Mucosa of rectum (tissue), 2 donors: Measurements from ENCODE around the gene SH3RF3.

Experiments
- H3K27ac ChIP-seq, 2 donors: one replicate each; pipeline ENCODE4 v1.7.0; 2013; ENCODE audit warnings: inconsistent platforms in 2 of 2, low read depth in 2 of 2, low read length in 2 of 2
- H3K27me3 ChIP-seq, 2 donors: one replicate each; pipeline ENCODE4 v1.7.0; 2013; ENCODE audit warnings: low read length in 2 of 2; ENCODE audit not compliant: control insufficient read depth in 2 of 2, insufficient read depth in 2 of 2
- H3K36me3 ChIP-seq, 2 donors: one replicate each; pipeline ENCODE4 v1.7.0; 2013; ENCODE audit warnings: low read length in 2 of 2; ENCODE audit not compliant: control insufficient read depth in 2 of 2, insufficient read depth in 2 of 2
- H3K4me1 ChIP-seq, 2 donors: one replicate each; pipeline ENCODE4 v1.7.0; 2013; ENCODE audit warnings: low read length in 2 of 2, mild to moderate bottlenecking in 1 of 2; ENCODE audit not compliant: control insufficient read depth in 2 of 2, insufficient read depth in 2 of 2
- H3K4me3 ChIP-seq, 2 donors: one replicate each; pipeline ENCODE4 v1.7.0; 2013; ENCODE audit warnings: low read length in 2 of 2
- H3K9ac ChIP-seq, 2 donors: one replicate each; pipeline ENCODE4 v1.7.0; 2013; ENCODE audit warnings: low read length in 2 of 2, low read depth in 1 of 2, mild to moderate bottlenecking in 1 of 2
- H3K9me3 ChIP-seq, 2 donors: one replicate each; pipeline ENCODE4 v1.7.0; 2013; ENCODE audit warnings: low read length in 2 of 2; ENCODE audit not compliant: control insufficient read depth in 2 of 2
- donor health status: healthy.
- donor health status: Normal muscosa, but diverticular disease.

The SH3RF3 gene

DNA sequence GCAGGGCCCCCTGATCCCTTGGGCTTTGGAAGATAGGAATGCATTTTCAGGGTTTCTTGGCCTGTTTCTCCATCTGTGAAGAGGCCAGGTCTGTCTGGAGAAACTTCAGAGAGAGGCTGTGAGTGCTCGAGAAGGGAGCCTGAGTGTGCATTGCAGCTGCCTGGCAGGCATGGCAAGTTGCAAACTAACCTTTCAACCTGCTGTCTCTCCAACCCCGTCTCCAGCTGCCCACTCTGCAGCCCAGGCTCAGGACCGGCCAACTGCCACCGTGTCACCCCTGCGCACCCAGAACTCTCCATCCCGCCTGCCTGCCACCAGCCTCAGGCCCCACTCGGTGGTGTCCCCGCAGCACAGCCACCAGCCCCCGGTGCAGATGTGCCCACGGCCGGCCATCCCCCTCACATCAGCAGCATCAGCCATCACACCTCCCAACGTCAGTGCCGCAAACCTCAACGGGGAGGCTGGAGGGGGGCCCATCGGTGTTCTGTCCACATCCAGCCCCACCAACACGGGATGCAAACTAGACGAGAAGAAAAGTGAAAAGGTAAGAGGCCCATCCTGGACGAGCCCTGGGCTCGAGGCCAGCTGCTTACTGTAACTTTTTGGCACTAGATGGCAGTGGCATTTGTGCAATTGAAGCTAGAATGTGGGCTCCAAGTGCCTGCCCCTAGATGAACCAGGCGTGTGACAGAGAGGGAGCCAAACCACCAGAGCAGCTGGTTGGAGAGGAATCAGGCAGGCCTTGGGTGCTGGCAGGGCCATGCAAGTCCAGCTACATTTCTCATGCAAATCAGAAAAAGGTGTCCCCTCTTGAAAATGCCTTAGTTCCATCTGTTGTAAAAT lies 320.2 kb downstream of the SH3RF3 start:
- Histone ChIP-seq H3K27ac (no peak overlapping the region), H3K9me3 (no peaks in the 10 kb centered on the region), H3K9ac (no peak overlapping the region), H3K27me3 (no peaks in the 10 kb centered on the region), H3K4me1 (peaks cover 0 to 2% of the 10 kb centered on the region in 2 donors), H3K36me3 (peaks cover 0 to 2% of the 10 kb centered on the region in 2 donors), H3K4me3 (no peak overlapping the region)

DNA sequence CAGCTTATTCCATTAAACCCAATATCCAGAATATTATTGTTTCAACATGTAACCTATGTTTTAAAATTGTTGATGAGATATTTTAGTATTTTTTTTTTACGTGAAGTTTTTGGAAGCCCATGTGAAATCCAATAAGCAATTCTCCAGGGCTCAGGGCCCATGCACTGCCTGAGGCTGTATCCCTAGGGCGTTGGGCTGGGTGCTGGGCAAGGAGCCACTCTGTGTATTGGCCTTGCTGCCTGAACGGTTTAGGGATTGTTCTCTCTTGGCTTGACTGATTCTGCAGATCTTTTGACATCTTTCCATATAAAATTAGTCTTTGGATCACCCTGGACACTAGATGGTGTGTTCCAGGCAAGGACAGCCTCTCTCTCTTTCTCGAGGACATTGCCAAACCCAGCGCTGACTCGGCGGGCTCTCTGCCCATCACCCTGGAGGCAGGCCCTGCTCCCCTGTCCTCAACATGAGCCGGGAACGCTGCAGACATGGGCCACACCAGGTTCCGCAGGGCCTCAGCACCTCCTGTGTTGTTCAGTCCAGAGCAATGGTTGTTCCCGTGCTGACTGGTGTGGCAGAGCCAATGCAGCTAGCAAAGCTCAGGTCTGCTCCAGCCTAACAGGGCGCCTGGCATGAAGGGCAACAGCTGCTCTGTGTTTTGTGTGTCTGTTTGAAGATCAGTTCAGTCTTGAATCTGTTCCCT lies 321.7 kb downstream of the SH3RF3 start:
- Histone ChIP-seq H3K9me3 (no peaks in the 10 kb centered on the region), H3K27me3 (no peaks in the 10 kb centered on the region), H3K9ac (no peak overlapping the region), H3K27ac (no peak overlapping the region), H3K36me3 (peaks cover 0 to 2% of the 10 kb centered on the region in 2 donors), H3K4me1 (peaks cover 0 to 2% of the 10 kb centered on the region in 2 donors), H3K4me3 (no peak overlapping the region)

DNA sequence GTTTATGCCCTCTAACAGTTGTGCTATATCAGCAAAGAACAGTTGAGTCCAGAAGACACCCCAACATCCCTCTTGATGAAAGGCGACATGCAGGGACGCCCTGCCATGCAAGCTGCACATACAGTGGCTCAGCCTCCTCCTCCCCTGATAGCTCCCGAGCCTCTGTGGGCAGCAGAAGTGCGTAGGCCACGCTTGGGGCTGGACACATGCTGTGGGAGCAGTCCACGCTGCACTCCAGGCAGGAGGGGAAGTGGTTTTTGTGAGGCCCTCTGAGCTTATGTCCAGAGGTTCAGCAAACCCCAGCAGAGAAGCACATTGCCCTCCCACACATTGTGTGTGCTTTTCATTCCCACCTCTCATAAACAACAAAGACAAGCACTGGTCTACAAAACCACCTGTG lies 322.7 kb downstream of the SH3RF3 start:
- Histone ChIP-seq H3K36me3 (peaks cover 0 to 2% of the 10 kb centered on the region in 2 donors), H3K27me3 (no peaks in the 10 kb centered on the region), H3K9ac (no peak overlapping the region), H3K9me3 (no peaks in the 10 kb centered on the region), H3K4me3 (no peak overlapping the region), H3K4me1 (peaks cover 0 to 2% of the 10 kb centered on the region in 2 donors), H3K27ac (no peak overlapping the region)

DNA sequence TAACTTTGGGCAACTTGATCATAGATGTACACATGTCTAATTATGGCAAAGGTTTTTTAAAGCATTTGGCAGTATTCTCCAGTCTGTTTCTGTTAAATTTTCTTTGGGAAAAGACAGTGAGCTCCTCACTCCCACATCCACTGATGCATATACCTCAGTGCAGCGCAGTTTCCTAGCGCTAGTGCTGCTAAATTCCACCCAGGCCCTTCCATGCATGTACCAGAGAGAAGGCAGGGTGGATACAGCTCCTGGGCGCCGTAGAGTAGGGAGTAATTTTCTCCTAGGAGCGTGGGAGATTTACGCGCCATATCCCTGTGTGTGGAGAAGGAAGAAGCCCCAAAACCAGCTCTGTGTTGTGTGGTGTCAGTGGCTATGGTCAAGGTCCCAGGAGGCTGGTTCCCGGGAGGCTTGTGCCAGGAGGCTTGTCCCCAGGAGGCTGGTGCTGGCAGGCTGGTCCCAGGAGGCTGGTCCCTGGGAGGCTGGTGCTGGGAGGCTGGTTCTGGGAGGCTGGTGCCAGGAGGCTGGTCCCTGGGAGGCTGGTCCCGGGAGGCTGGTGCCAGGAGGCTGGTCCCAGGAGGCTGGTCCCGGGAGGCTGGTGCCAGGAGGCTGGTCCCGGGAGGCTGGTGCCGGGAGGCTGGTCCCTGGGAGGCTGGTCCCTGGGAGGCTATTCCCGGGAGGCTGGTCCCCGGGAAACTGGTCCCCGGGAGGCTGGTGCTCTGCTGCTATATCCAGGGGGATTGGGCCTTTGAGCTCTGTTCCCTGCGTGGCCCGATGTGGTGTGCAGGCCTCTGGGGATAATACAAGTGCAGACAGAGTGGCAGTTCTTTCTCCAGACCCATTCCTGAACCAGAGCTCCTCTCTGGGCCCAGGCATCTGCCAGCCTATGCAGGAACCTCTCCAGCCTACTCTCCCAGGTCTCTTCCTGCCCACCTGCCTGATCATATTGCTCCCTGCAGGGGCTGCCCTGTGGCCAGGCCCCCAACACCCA lies 323.6 kb downstream of the SH3RF3 start:
- Histone ChIP-seq H3K9me3 (no peaks in the 10 kb centered on the region), H3K9ac (no peak overlapping the region), H3K27me3 (no peaks in the 10 kb centered on the region), H3K4me3 (no peak overlapping the region), H3K36me3 (peaks cover 0 to 2% of the 10 kb centered on the region in 2 donors), H3K4me1 (no peaks in the 10 kb centered on the region), H3K27ac (no peak overlapping the region)

DNA sequence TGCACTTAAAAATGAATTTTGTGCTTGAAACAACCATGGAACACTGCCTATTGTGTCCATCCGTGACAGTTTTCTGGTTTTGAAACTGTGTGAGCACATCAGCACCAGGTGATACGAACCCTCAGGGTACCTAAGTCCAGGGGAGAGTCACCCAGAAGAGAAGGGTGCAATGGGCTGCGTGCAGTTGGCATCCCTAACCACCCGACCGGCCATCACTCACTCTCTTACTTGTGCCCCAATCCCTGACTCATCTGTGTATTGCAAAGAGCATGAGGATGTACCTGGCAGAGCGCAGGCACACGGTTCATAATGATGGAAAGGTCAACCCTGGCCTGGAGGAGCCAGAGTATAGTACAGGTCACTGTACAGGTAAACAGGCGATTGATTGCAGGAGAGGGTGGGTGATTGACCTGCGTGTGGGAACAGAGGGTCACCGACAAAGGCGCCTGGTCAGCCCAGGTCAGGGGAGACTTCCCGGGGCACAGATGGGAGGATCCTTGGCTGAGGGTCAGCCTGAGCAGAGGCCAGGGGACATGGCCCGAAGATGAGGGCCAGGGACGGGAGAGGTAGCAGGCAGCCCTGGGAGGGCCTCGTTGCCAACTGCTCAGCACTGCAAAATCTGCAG lies 324.5 kb downstream of the SH3RF3 start:
- Histone ChIP-seq H3K9me3 (no peaks in the 10 kb centered on the region), H3K9ac (no peak overlapping the region), H3K27ac (no peak overlapping the region), H3K36me3 (peaks cover 0 to 2% of the 10 kb centered on the region in 2 donors), H3K4me3 (no peak overlapping the region), H3K27me3 (no peaks in the 10 kb centered on the region), H3K4me1 (no peaks in the 10 kb centered on the region)

DNA sequence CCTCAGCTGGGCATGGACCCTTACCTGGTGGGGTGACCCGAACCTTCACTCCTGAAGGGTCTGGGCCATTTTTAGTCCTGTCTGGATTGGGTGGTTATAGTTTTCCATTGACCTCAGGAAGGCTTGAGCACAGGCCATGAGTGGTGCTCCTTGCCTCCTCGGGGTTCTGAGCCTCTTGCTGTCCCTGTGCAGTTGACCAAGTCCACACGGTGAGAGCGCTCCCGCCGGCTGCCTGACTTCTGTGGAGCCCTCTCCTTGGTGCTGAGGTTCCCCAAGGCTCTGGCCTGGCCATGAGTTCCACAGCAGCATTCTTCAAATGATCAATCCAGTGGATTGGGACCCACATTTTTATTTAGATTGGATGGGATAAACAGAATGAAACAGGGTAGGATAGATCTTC lies 325.3 kb downstream of the SH3RF3 start:
- no peak overlapping the region for H3K4me3 ChIP-seq
- no peaks in the 10 kb centered on the region for H3K4me1 ChIP-seq
- no peaks in the 10 kb centered on the region for H3K9me3 ChIP-seq
- no peak overlapping the region for H3K27ac ChIP-seq
- no peak overlapping the region for H3K9ac ChIP-seq
- no peaks in the 10 kb centered on the region for H3K27me3 ChIP-seq
- peaks cover 0 to 2% of the 10 kb centered on the region in 2 donors for H3K36me3 ChIP-seq

DNA sequence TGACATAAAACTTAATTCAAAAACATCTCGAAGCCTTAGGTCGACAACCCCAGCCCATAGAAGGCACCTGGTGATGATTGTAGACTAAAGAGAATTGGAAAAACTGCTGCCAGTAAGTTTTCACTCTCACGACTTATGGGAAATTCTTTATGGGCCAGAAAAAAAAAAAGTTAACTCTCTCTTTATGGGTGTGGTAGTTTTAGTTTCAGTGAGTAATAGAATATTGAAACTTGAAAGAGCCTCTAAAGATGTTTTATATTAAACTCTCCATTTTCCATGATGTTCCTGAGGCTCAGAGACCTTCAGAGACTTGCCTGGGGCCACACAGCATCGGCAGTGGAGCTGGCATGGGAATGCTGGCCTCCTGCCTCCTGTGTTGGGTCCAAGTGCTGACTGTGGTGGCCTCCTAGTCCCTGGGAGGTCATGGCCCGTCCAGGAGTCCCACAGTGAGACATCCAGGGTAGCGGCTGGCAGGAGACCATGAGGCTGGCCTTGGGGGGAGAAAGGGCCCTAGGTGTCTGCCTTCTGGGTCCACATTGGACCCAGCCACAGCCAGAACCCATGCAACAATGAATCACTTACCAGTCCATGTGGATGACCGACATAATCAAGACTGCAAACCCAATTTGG lies 325.9 kb downstream of the SH3RF3 start:
- no peaks in the 10 kb centered on the region for H3K27me3 ChIP-seq
- no peak overlapping the region for H3K4me3 ChIP-seq
- H3K4me1 ChIP-seq: no peaks in the 10 kb centered on the region
- H3K9ac ChIP-seq: no peak overlapping the region
- H3K36me3 ChIP-seq: peaks cover 0 to 2% of the 10 kb centered on the region in 2 donors
- no peak overlapping the region for H3K27ac ChIP-seq
- no peaks in the 10 kb centered on the region for H3K9me3 ChIP-seq

DNA sequence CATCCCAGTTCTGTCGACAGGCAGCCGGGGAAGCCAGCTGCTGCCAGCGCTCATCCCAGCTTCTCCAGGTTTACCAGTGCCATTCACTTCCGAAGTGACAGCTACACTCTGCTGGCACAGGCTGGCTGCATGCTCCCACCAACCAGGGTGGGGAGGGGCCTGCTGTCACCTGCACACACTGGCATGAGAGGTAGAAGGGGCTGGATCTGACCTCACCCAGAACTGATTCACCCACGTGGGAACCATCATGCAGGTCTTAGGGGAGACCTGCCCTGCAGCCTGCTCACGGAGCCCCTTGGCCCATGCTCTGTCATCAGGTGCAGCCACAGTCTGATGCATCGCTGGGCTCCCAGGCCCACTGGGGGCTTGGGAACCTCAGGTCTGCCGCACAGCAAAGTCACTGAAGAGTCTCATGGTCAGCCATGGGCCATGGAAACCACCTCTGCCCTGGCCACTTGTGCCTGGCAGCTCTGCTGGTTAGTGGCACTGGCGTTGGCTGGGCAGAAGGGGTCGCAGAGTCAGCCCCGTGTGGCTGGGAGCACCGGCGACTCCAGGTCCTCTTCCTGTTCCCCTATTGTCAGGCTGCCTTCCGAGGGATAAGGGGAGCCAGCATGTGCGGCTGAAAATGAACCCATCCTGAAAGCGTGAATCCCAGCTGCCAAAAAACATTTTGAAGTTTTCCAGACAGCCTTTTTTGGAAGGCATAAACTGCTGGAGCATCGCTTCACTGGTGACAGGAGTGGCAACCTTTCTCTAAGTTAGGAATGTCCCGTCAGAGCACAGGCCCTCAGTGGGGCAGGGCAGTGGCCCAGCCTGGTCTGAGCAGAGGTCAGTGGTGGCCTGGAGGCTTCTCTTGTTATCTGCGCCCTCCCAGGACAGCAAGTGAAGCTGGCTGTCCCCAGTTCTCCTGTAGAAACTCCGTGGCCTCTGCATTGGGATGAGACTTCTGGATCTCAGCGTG lies 327.0 kb downstream of the SH3RF3 start:
- Histone ChIP-seq H3K9ac (no peak overlapping the region), H3K9me3 (no peaks in the 10 kb centered on the region), H3K27ac (no peak overlapping the region), H3K27me3 (no peaks in the 10 kb centered on the region), H3K36me3 (peaks cover 0 to 2% of the 10 kb centered on the region in 2 donors), H3K4me3 (no peak overlapping the region), H3K4me1 (no peaks in the 10 kb centered on the region)
